Mucosa of rectum (tissue), 2 donors: Measurements from ENCODE around the gene DPP10.

Source experiments
- H3K27ac ChIP-seq, 2 donors: one replicate each; pipeline ENCODE4 v1.7.0; 2013; ENCODE audit warnings: inconsistent platforms in 2 of 2, low read depth in 2 of 2, low read length in 2 of 2
- H3K27me3 ChIP-seq, 2 donors: one replicate each; pipeline ENCODE4 v1.7.0; 2013; ENCODE audit warnings: low read length in 2 of 2; ENCODE audit not compliant: control insufficient read depth in 2 of 2, insufficient read depth in 2 of 2
- H3K36me3 ChIP-seq, 2 donors: one replicate each; pipeline ENCODE4 v1.7.0; 2013; ENCODE audit warnings: low read length in 2 of 2; ENCODE audit not compliant: control insufficient read depth in 2 of 2, insufficient read depth in 2 of 2
- H3K4me1 ChIP-seq, 2 donors: one replicate each; pipeline ENCODE4 v1.7.0; 2013; ENCODE audit warnings: low read length in 2 of 2, mild to moderate bottlenecking in 1 of 2; ENCODE audit not compliant: control insufficient read depth in 2 of 2, insufficient read depth in 2 of 2
- H3K4me3 ChIP-seq, 2 donors: one replicate each; pipeline ENCODE4 v1.7.0; 2013; ENCODE audit warnings: low read length in 2 of 2
- H3K9ac ChIP-seq, 2 donors: one replicate each; pipeline ENCODE4 v1.7.0; 2013; ENCODE audit warnings: low read length in 2 of 2, low read depth in 1 of 2, mild to moderate bottlenecking in 1 of 2
- H3K9me3 ChIP-seq, 2 donors: one replicate each; pipeline ENCODE4 v1.7.0; 2013; ENCODE audit warnings: low read length in 2 of 2; ENCODE audit not compliant: control insufficient read depth in 2 of 2
- donor health status: healthy.
- donor health status: Normal muscosa, but diverticular disease.

The DPP10 gene

DNA sequence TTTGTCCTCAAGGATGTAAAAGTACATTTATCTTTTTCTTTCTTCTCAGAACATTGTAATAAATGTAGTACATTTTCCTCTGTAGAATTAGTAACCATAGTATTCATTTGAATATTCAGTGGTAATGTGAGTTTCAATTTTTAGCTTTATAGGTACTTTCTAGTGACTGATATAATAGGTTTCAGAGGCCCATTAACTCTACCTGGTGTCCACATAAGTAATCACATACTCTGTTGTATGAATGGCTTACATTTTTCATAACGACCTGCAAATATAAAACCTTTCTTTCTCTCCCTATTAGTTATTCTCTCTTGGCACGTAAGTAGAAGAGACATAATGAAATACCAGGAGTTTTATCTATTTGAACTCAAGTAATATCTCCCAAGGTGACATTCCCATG, 1017.6 kb downstream of the DPP10 start:
- Histone ChIP-seq H3K36me3 (no peaks in the 10 kb centered on the region), H3K4me1 (no peaks in the 10 kb centered on the region), H3K27me3 (no peaks in the 10 kb centered on the region), H3K9me3 (no peaks in the 10 kb centered on the region), H3K9ac (no peak overlapping the region), H3K27ac (no peak overlapping the region), H3K4me3 (no peak overlapping the region)

- Histone ChIP-seq H3K36me3 (no peaks in the 10 kb centered on the region), H3K9ac (no peak overlapping the region), H3K27ac (no peak overlapping the region), H3K4me3 (no peak overlapping the region), H3K27me3 (no peaks in the 10 kb centered on the region), H3K4me1 (no peaks in the 10 kb centered on the region), H3K9me3 (no peaks in the 10 kb centered on the region)
Observed at GRCh38 chr2:115480741-115481140, 1038.3 kb downstream of the DPP10 start.

- no peak overlapping the region for H3K9ac ChIP-seq
Observed at GRCh38 chr2:115481842-115482241, 1039.4 kb downstream of the DPP10 start.

GRCh38 chr2:115483666-115484065, 1041.2 kb downstream of the DPP10 start:
- H3K9me3 ChIP-seq: no peaks in the 10 kb centered on the region
- no peaks in the 10 kb centered on the region for H3K36me3 ChIP-seq
- H3K9ac ChIP-seq: no peak overlapping the region
- no peak overlapping the region for H3K4me3 ChIP-seq
- H3K27me3 ChIP-seq: no peaks in the 10 kb centered on the region
- no peak overlapping the region for H3K27ac ChIP-seq
- no peaks in the 10 kb centered on the region for H3K4me1 ChIP-seq

More at GRCh38 chr2:115481842-115482241, 1039.4 kb downstream of the DPP10 start:
- Histone ChIP-seq H3K27me3 (no peaks in the 10 kb centered on the region), H3K4me1 (no peaks in the 10 kb centered on the region), H3K9me3 (no peaks in the 10 kb centered on the region), H3K36me3 (no peaks in the 10 kb centered on the region), H3K27ac (no peak overlapping the region), H3K4me3 (no peak overlapping the region)

DNA sequence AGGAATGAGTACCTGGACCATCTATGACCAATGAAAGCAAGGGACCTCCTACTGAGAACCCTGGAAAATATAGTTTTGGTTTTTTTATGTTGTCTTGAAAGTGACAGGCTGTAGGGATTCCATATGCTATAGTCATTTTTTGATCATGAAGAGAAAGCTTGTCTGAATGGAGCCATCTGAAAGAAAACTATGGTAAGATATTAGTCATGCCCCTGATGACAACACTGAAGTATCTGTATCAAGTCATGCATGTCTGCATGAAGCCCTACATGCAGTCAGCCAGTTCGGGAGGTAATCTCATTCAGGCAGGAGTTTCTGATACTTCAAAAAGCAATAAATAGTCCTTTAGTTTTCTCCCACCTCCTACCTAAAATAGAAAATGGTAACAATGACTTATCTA, 1042.0 kb downstream of the DPP10 start:
- H3K36me3 ChIP-seq: no peaks in the 10 kb centered on the region
- H3K4me3 ChIP-seq: no peak overlapping the region
- no peaks in the 10 kb centered on the region for H3K4me1 ChIP-seq

GRCh38 chr2:115484983-115485382, 1042.5 kb downstream of the DPP10 start:
- Histone ChIP-seq H3K9me3 (no peaks in the 10 kb centered on the region), H3K9ac (no peak overlapping the region), H3K36me3 (no peaks in the 10 kb centered on the region), H3K27me3 (no peaks in the 10 kb centered on the region), H3K4me3 (no peak overlapping the region), H3K27ac (no peak overlapping the region), H3K4me1 (no peaks in the 10 kb centered on the region)

More for the DNA sequence above, 1042.0 kb downstream of the DPP10 start:
- Histone ChIP-seq H3K27me3 (no peaks in the 10 kb centered on the region), H3K27ac (no peak overlapping the region), H3K9me3 (no peaks in the 10 kb centered on the region), H3K9ac (no peak overlapping the region)

- Histone ChIP-seq H3K27ac (no peak overlapping the region), H3K9me3 (no peaks in the 10 kb centered on the region), H3K4me1 (no peaks in the 10 kb centered on the region), H3K27me3 (no peaks in the 10 kb centered on the region), H3K4me3 (no peak overlapping the region), H3K36me3 (no peaks in the 10 kb centered on the region), H3K9ac (no peak overlapping the region)
Observed at GRCh38 chr2:115491186-115491793, 1048.8 kb downstream of the DPP10 start.

DNA sequence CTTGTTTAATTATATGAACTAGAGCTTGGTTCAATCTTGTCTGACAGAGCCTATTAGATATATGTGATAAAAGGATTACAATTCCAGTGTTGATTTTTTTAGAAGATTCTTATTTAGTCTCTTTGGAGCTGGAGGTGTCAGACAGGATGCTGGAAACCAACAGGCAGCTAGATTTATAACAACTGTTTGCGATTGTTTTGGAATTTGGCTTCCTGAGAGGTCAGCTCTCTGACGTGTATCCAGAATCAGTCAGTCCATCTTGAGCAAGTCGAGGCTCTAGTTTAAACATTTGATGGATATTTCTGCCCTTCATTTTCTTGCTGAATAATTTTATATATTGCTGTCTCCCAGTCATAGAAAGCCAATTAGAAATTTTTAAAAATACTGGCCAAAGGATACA, 1062.9 kb downstream of the DPP10 start:
- no peaks in the 10 kb centered on the region for H3K36me3 ChIP-seq
- H3K27ac ChIP-seq: no peak overlapping the region
- no peak overlapping the region for H3K9ac ChIP-seq
- no peaks in the 10 kb centered on the region for H3K9me3 ChIP-seq
- H3K4me3 ChIP-seq: no peak overlapping the region
- no peaks in the 10 kb centered on the region for H3K27me3 ChIP-seq
- H3K4me1 ChIP-seq: no peaks in the 10 kb centered on the region

- H3K4me1 ChIP-seq: no peaks in the 10 kb centered on the region
- H3K27me3 ChIP-seq: no peaks in the 10 kb centered on the region
- no peaks in the 10 kb centered on the region for H3K9me3 ChIP-seq
- H3K36me3 ChIP-seq: no peaks in the 10 kb centered on the region
- no peak overlapping the region for H3K4me3 ChIP-seq
- H3K27ac ChIP-seq: no peak overlapping the region
- no peak overlapping the region for H3K9ac ChIP-seq
Observed at GRCh38 chr2:115520727-115521126, 1078.3 kb downstream of the DPP10 start.

GRCh38 chr2:115524452-115524851, 1082.0 kb downstream of the DPP10 start:
- H3K27ac ChIP-seq: no peak overlapping the region
- H3K9me3 ChIP-seq: no peaks in the 10 kb centered on the region
- no peaks in the 10 kb centered on the region for H3K36me3 ChIP-seq
- no peaks in the 10 kb centered on the region for H3K4me1 ChIP-seq
- no peak overlapping the region for H3K4me3 ChIP-seq
- no peak overlapping the region for H3K9ac ChIP-seq
- no peaks in the 10 kb centered on the region for H3K27me3 ChIP-seq

- H3K4me3 ChIP-seq: no peak overlapping the region
- H3K9ac ChIP-seq: no peak overlapping the region
- no peaks in the 10 kb centered on the region for H3K9me3 ChIP-seq
- H3K4me1 ChIP-seq: no peaks in the 10 kb centered on the region
- no peak overlapping the region for H3K27ac ChIP-seq
- no peaks in the 10 kb centered on the region for H3K36me3 ChIP-seq
- no peaks in the 10 kb centered on the region for H3K27me3 ChIP-seq
Observed at GRCh38 chr2:115529627-115530026, 1087.2 kb downstream of the DPP10 start.
